Measurements from ENCODE around the gene PLXNA1.

PLXNA1 gene

GRCh38 chr3:126952983-126953660, 29.8 kb upstream of the PLXNA1 start:
- no peak for DNase-seq (ENCODE audit: low read depth)

- no peak for DNase-seq (ENCODE audit: low read depth)
Observed at GRCh38 chr3:126954141-126954842, 28.6 kb upstream of the PLXNA1 start.

- DNase-seq (ENCODE audit: low read depth) = no peak
Observed at GRCh38 chr3:126955004-126955790, 27.7 kb upstream of the PLXNA1 start.

GRCh38 chr3:126956361-126956760, 26.6 kb upstream of the PLXNA1 start:
- no peak for DNase-seq (ENCODE audit: low read depth)

GRCh38 chr3:126956866-126957650, 25.9 kb upstream of the PLXNA1 start:
- DNase-seq (ENCODE audit: low read depth) = no peak

- DNase-seq (ENCODE audit: low read depth) = no peak
Observed at GRCh38 chr3:126957776-126958637, 24.9 kb upstream of the PLXNA1 start.

- no peak for DNase-seq (ENCODE audit: low read depth)
Observed at GRCh38 chr3:126958638-126959085, 24.3 kb upstream of the PLXNA1 start.

- DNase-seq (ENCODE audit: low read depth) = no peak
Observed at GRCh38 chr3:126959136-126959920, 23.6 kb upstream of the PLXNA1 start.

- no peak for DNase-seq (ENCODE audit: low read depth)
Observed at GRCh38 chr3:126959921-126960603, 22.9 kb upstream of the PLXNA1 start.

- no peak for DNase-seq (ENCODE audit: low read depth)
Observed at GRCh38 chr3:126960604-126960995, 22.3 kb upstream of the PLXNA1 start.

- DNase-seq (ENCODE audit: low read depth) = no peak
Observed at GRCh38 chr3:126961191-126961790, 21.6 kb upstream of the PLXNA1 start.

GRCh38 chr3:126961791-126962461, 21.0 kb upstream of the PLXNA1 start:
- DNase-seq (ENCODE audit: low read depth) = no peak

GRCh38 chr3:126962756-126963155, 20.2 kb upstream of the PLXNA1 start:
- no peak for DNase-seq (ENCODE audit: low read depth)

GRCh38 chr3:126963261-126964190, 19.4 kb upstream of the PLXNA1 start:
- no peak for DNase-seq (ENCODE audit: low read depth)

GRCh38 chr3:126964261-126964660, 18.7 kb upstream of the PLXNA1 start:
- DNase-seq (ENCODE audit: low read depth) = no peak

- no peak for DNase-seq (ENCODE audit: low read depth)
Observed at GRCh38 chr3:126964950-126965349, 18.0 kb upstream of the PLXNA1 start.

GRCh38 chr3:126965526-126966080, 17.3 kb upstream of the PLXNA1 start:
- DNase-seq (ENCODE audit: low read depth) = no peak
